Type B pancreatic cell (in vitro differentiated cells): Measurements from ENCODE around the gene TRAF7. TPM values are rescaled to one million over a fixed set of nuclear protein-coding genes. Genes with fewer than 3 reads are reported as not detected.

Experiments
- DNase-seq: peaks from one replicate; pipeline ENCODE4 v3.0.0; 2021; ENCODE audit warnings: mixed read lengths; ENCODE audit not compliant: unreplicated experiment; ENCODE audit errors: extremely low spot score
- H3K27ac Mint-ChIP-seq: 2 replicates; pipeline ENCODE4 v1.8.0; 2021; ENCODE audit warnings: mild to moderate bottlenecking, mixed read lengths
- H3K27me3 Mint-ChIP-seq: 2 replicates; pipeline ENCODE4 v1.8.0; 2021; ENCODE audit warnings: mixed read lengths
- H3K36me3 Mint-ChIP-seq: 2 replicates; pipeline ENCODE4 v1.8.0; 2021; ENCODE audit warnings: mixed read lengths
- H3K4me1 Mint-ChIP-seq: one replicate; pipeline ENCODE4 v1.8.0; 2021; ENCODE audit warnings: mixed read lengths; ENCODE audit not compliant: unreplicated experiment
- H3K4me3 Mint-ChIP-seq: 2 replicates; pipeline ENCODE4 v1.8.0; 2021; ENCODE audit warnings: mild to moderate bottlenecking, mixed read lengths
- H3K9me3 Mint-ChIP-seq: 2 replicates; pipeline ENCODE4 v1.8.0; 2021; ENCODE audit warnings: mixed read lengths
- CTCF ChIP-seq: fragments of 200-600 bp; sonication (generic); conservative IDR thresholded peaks from 2 replicates; pipeline ENCODE4 v1.5.0; 2021; ENCODE audit warnings: antibody characterized with exemption, mild to moderate bottlenecking
- total RNA-seq: library from RNA; stranded (reverse); gene quantifications from 2 replicates; pipeline ENCODE4 v1.2.1, GENCODE V29; 2021; ENCODE audit warnings: low replicate concordance

TRAF7 gene
- total RNA-seq, 1 donor from 2014 or later: 71.0 TPM

- H3K27ac Mint-ChIP-seq: no peak overlapping the region
- no peaks in the 10 kb centered on the region for H3K27me3 Mint-ChIP-seq
- no peaks in the 10 kb centered on the region for H3K9me3 Mint-ChIP-seq
- no peak for TF ChIP-seq CTCF
- no peak overlapping the region for H3K4me3 Mint-ChIP-seq
- DNase-seq: no peak
- peaks cover 4% of the 10 kb centered on the region for H3K36me3 Mint-ChIP-seq
- peaks cover 3% of the 10 kb centered on the region for H3K4me1 Mint-ChIP-seq
These were observed 25.7 kb downstream of the TRAF7 start for GRCh38 chr16:2180962-2181923.

- Mint-ChIP-seq H3K27ac (no peak overlapping the region), H3K9me3 (no peaks in the 10 kb centered on the region), H3K4me3 (peak overlapping the region; percentile 23), H3K27me3 (no peaks in the 10 kb centered on the region), H3K36me3 (peaks cover 4% of the 10 kb centered on the region), H3K4me1 (peaks cover 3% of the 10 kb centered on the region)
- no peak for TF ChIP-seq CTCF
- no peak for DNase-seq
These were observed 26.4 kb downstream of the TRAF7 start for GRCh38 chr16:2181952-2182351.

- no peaks in the 10 kb centered on the region for H3K9me3 Mint-ChIP-seq
- TF ChIP-seq CTCF: no peak
- H3K4me3 Mint-ChIP-seq: no peak overlapping the region
- H3K27me3 Mint-ChIP-seq: no peaks in the 10 kb centered on the region
- no peak for DNase-seq
- no peaks in the 10 kb centered on the region for H3K36me3 Mint-ChIP-seq
- H3K4me1 Mint-ChIP-seq: peaks cover 3% of the 10 kb centered on the region
- H3K27ac Mint-ChIP-seq: no peak overlapping the region
These were observed 28.1 kb downstream of the TRAF7 start for GRCh38 chr16:2183671-2184070.

- H3K4me1 Mint-ChIP-seq: peaks cover 3% of the 10 kb centered on the region
- no peaks in the 10 kb centered on the region for H3K36me3 Mint-ChIP-seq
- TF ChIP-seq CTCF: no peak
- no peaks in the 10 kb centered on the region for H3K27me3 Mint-ChIP-seq
- no peak for DNase-seq
- no peak overlapping the region for H3K27ac Mint-ChIP-seq
- H3K9me3 Mint-ChIP-seq: no peaks in the 10 kb centered on the region
- no peak overlapping the region for H3K4me3 Mint-ChIP-seq
These were observed 28.8 kb downstream of the TRAF7 start for GRCh38 chr16:2184346-2184745.

- no peak for TF ChIP-seq CTCF
- no peak overlapping the region for H3K4me3 Mint-ChIP-seq
- no peak overlapping the region for H3K27ac Mint-ChIP-seq
These were observed 29.4 kb downstream of the TRAF7 start for GRCh38 chr16:2184962-2185361.

More at GRCh38 chr16:2184962-2185361, 29.4 kb downstream of the TRAF7 start:
- DNase-seq: no peak
- H3K36me3 Mint-ChIP-seq: no peaks in the 10 kb centered on the region
- H3K4me1 Mint-ChIP-seq: peaks cover 3% of the 10 kb centered on the region
- no peaks in the 10 kb centered on the region for H3K9me3 Mint-ChIP-seq
- H3K27me3 Mint-ChIP-seq: no peaks in the 10 kb centered on the region
